MM.1S (cell line): ENCODE data around the gene HDDC3.
"Not testable (repeated sequence)": the region's sequence is repeated elsewhere in the genome, so short reads cannot be mapped to it uniquely, and the experiment has no call there.

Experiments
- DNase-seq: peaks from one replicate; pipeline ENCODE4 v3.0.0-alpha.2; 2015
- H2AFZ ChIP-seq: fragments of 300-600 bp; sonication (generic); 2 replicates; pipeline ENCODE4 v1.6.0; 2016; ENCODE audit warnings: antibody characterized with exemption, low read length
- H3F3A ChIP-seq: fragments of 300-600 bp; sonication (generic); 2 replicates; pipeline ENCODE4 v1.6.1; 2016; ENCODE audit warnings: mild to moderate bottlenecking, antibody characterized with exemption, low read length, moderate library complexity, mixed read lengths; ENCODE audit not compliant: insufficient read depth
- H3K27ac ChIP-seq: fragments of 300-600 bp; sonication (generic); 2 replicates; pipeline ENCODE4 v1.5.1; 2016; ENCODE audit warnings: mild to moderate bottlenecking, low read length
- H3K27me3 ChIP-seq: fragments of 300-600 bp; sonication (generic); replicated peaks from 2 replicates; pipeline ENCODE4 v1.6.0; 2016; ENCODE audit warnings: low read length; ENCODE audit not compliant: insufficient read depth
- H3K36me3 ChIP-seq: fragments of 300-600 bp; sonication (generic); replicated peaks from 2 replicates; pipeline ENCODE4 v1.6.1; 2016; ENCODE audit warnings: mild to moderate bottlenecking, low read length, mixed read lengths; ENCODE audit not compliant: insufficient read depth
- H3K4me1 ChIP-seq: fragments of 300-600 bp; sonication (generic); 2 replicates; pipeline ENCODE4 v1.6.1; 2016; ENCODE audit warnings: low read length, mixed read lengths
- H3K4me2 ChIP-seq: fragments of 300-600 bp; sonication (generic); 2 replicates; pipeline ENCODE4 v1.6.0; 2016; ENCODE audit warnings: low read depth, low read length
- H3K4me3 ChIP-seq: fragments of 300-600 bp; sonication (generic); 2 replicates; pipeline ENCODE4 v1.5.1; 2016; ENCODE audit warnings: low read length, mixed read lengths
- H3K79me2 ChIP-seq: fragments of 300-600 bp; sonication (generic); 2 replicates; pipeline ENCODE4 v1.6.1; 2016; ENCODE audit warnings: mixed run types, low read length, mixed read lengths
- H3K9ac ChIP-seq: fragments of 300-600 bp; sonication (generic); 2 replicates; pipeline ENCODE4 v1.6.1; 2016; ENCODE audit warnings: low read length, mixed read lengths
- H3K9me2 ChIP-seq: fragments of 300-600 bp; sonication (generic); replicated peaks from 2 replicates; pipeline ENCODE4 v1.6.1; 2016; ENCODE audit warnings: mild to moderate bottlenecking, low read length, mixed read lengths; ENCODE audit not compliant: insufficient read depth
- H3K9me3 ChIP-seq: fragments of 300-600 bp; sonication (generic); replicated peaks from 2 replicates; pipeline ENCODE4 v1.6.1; 2016; ENCODE audit warnings: mild to moderate bottlenecking, low read length, mixed read lengths; ENCODE audit not compliant: insufficient read depth
- H4K20me1 ChIP-seq: fragments of 300-600 bp; sonication (generic); 2 replicates; pipeline ENCODE4 v1.6.1; 2016; ENCODE audit warnings: mild to moderate bottlenecking, low read length, moderate library complexity, mixed read lengths; ENCODE audit not compliant: insufficient read depth
- CTCF ChIP-seq: fragments of 300-600 bp; sonication (generic); IDR thresholded peaks from 2 replicates; pipeline ENCODE4 v1.5.1; 2016; ENCODE audit warnings: antibody characterized with exemption, low read length, mixed read lengths
- EZH2 ChIP-seq: fragments of 300-600 bp; sonication (generic); optimal IDR thresholded peaks from 2 replicates; pipeline ENCODE3; 2017; ENCODE audit warnings: low read depth, mild to moderate bottlenecking, antibody characterized with exemption, low read length, mixed read lengths
- EZH2phosphoT487 ChIP-seq: fragments of 300-600 bp; sonication (generic); IDR thresholded peaks from 2 replicates; pipeline ENCODE4 v1.6.1; 2018; ENCODE audit warnings: antibody characterized with exemption, low read length

HDDC3 gene

GRCh38 chr15:90924375-90924774 is 8.0 kb downstream of the HDDC3 start:
- no peak overlapping the region for H3K9ac ChIP-seq
- H3F3A ChIP-seq = peaks cover 6% of the 10 kb centered on the region
- no peaks in the 10 kb centered on the region for H3K9me3 ChIP-seq
- H3K36me3 ChIP-seq = no peaks in the 10 kb centered on the region
- H3K79me2 ChIP-seq = peaks cover 6% of the 10 kb centered on the region
- H3K9me2 ChIP-seq = no peaks in the 10 kb centered on the region
- H4K20me1 ChIP-seq = no peaks in the 10 kb centered on the region
- H3K4me2 ChIP-seq = no peak overlapping the region
- peaks cover 4% of the 10 kb centered on the region; the same call in 1 of the 2 replicates for H3K4me1 ChIP-seq
- no peak overlapping the region for H2AFZ ChIP-seq
- H3K27ac ChIP-seq = no peak overlapping the region
- no peak for TF ChIP-seq CTCF
- no peak for TF ChIP-seq EZH2
- TF ChIP-seq EZH2phosphoT487 = no peak
- no peak for DNase-seq
- H3K4me3 ChIP-seq = no peak overlapping the region
- no peaks in the 10 kb centered on the region for H3K27me3 ChIP-seq

GRCh38 chr15:90922712-90923322 is 9.5 kb downstream of the HDDC3 start:
- H3K9me2 ChIP-seq, H3K9ac ChIP-seq, H4K20me1 ChIP-seq, H3K4me2 ChIP-seq, H2AFZ ChIP-seq, H3K9me3 ChIP-seq, H3K4me1 ChIP-seq, H3K27ac ChIP-seq, H3K79me2 ChIP-seq, H3F3A ChIP-seq, H3K36me3 ChIP-seq, H3K27me3 ChIP-seq, H3K4me3 ChIP-seq: not testable (repeated sequence)
- peak; percentile 19 for DNase-seq

GRCh38 chr15:90921887-90922286 is 10.5 kb downstream of the HDDC3 start:
- no peak for TF ChIP-seq CTCF
- no peak for TF ChIP-seq EZH2
- no peak for TF ChIP-seq EZH2phosphoT487
- H3K4me1 ChIP-seq = no peaks in the 10 kb centered on the region

GRCh38 chr15:90918835-90919234 is 13.5 kb downstream of the HDDC3 start:
- no peak overlapping the region for H3K4me3 ChIP-seq
- no peaks in the 10 kb centered on the region for H3K4me1 ChIP-seq
- H3K9me2 ChIP-seq = no peaks in the 10 kb centered on the region
- no peaks in the 10 kb centered on the region for H3K27me3 ChIP-seq
- no peak overlapping the region for H3K27ac ChIP-seq
- peaks cover 3% of the 10 kb centered on the region; the same call in 1 of the 2 replicates for H3K36me3 ChIP-seq
- DNase-seq = no peak
- no peaks in the 10 kb centered on the region for H3K79me2 ChIP-seq
- no peak for TF ChIP-seq CTCF
- TF ChIP-seq EZH2 = no peak
- no peak for TF ChIP-seq EZH2phosphoT487
- H4K20me1 ChIP-seq = no peaks in the 10 kb centered on the region
- H3K9ac ChIP-seq = no peak overlapping the region
- no peak overlapping the region for H2AFZ ChIP-seq
- H3K9me3 ChIP-seq = no peaks in the 10 kb centered on the region
- H3K4me2 ChIP-seq = no peak overlapping the region
- H3F3A ChIP-seq = no peaks in the 10 kb centered on the region

More at GRCh38 chr15:90921887-90922286, 10.5 kb downstream of the HDDC3 start:
- H3K27me3 ChIP-seq = no peaks in the 10 kb centered on the region
- H3K9me3 ChIP-seq = no peaks in the 10 kb centered on the region
- H3K4me2 ChIP-seq = no peak overlapping the region
- no peak overlapping the region for H2AFZ ChIP-seq
- no peaks in the 10 kb centered on the region for H3K36me3 ChIP-seq
- H3K4me3 ChIP-seq = no peak overlapping the region
- DNase-seq = no peak
- H3K9ac ChIP-seq = no peak overlapping the region
- no peaks in the 10 kb centered on the region for H3F3A ChIP-seq
- H3K27ac ChIP-seq = no peak overlapping the region
- H3K9me2 ChIP-seq = no peaks in the 10 kb centered on the region
- H3K79me2 ChIP-seq = no peaks in the 10 kb centered on the region
- H4K20me1 ChIP-seq = no peaks in the 10 kb centered on the region
